Calu3 (cell line): ENCODE measurements around the gene FER. TPM values are rescaled to one million over a fixed set of nuclear protein-coding genes. Genes with fewer than 3 reads are reported as not detected.

Experiments used
- BruUV-seq: library from RNA; stranded (reverse); fragments of 400-500 nt; replicated peaks from 2 replicates; lab custom pipeline; 2021; lab: Mats Ljungman, UMichigan
- CTCF ChIA-PET: fragments of 300-600 bp; sonication (Branson Sonifier 250); formaldehyde crosslinking; loops from one replicate; lab custom pipeline; 2022; ENCODE audit warnings: antibody characterized with exemption; lab: Charles Lee
- DNase-seq: peaks from one replicate; pipeline ENCODE4 v3.0.0; 2022
- H3K27ac Mint-ChIP-seq: one replicate; pipeline ENCODE4 v1.8.0; 2022; ENCODE audit warnings: mixed read lengths; ENCODE audit not compliant: unreplicated experiment
- H3K27me3 Mint-ChIP-seq: one replicate; pipeline ENCODE4 v1.8.0; 2022; ENCODE audit warnings: mixed read lengths; ENCODE audit not compliant: unreplicated experiment
- H3K36me3 Mint-ChIP-seq: one replicate; pipeline ENCODE4 v1.8.0; 2022; ENCODE audit warnings: mild to moderate bottlenecking, moderate library complexity, mixed read lengths; ENCODE audit not compliant: insufficient read depth, unreplicated experiment
- H3K4me1 Mint-ChIP-seq: one replicate; pipeline ENCODE4 v1.8.0; 2022; ENCODE audit warnings: mild to moderate bottlenecking, low read depth, mixed read lengths; ENCODE audit not compliant: unreplicated experiment
- H3K4me3 Mint-ChIP-seq: one replicate; pipeline ENCODE4 v1.8.0; 2022; ENCODE audit warnings: mild to moderate bottlenecking, low read depth, moderate library complexity, mixed read lengths; ENCODE audit not compliant: unreplicated experiment
- H3K9me3 Mint-ChIP-seq: one replicate; pipeline ENCODE4 v1.8.0; 2022; ENCODE audit warnings: low read depth, mixed read lengths; ENCODE audit not compliant: unreplicated experiment
- intact Hi-C: fragments of 100-400 bp; cut with micrococcal nuclease; formaldehyde crosslinking; loops from one replicate; pipeline ENCODE4 v1.10.0; 2022; ENCODE audit not compliant: unreplicated experiment
- total RNA-seq: library from RNA; stranded (reverse); gene quantifications from 2 replicates; pipeline ENCODE4 v1.2.3, GENCODE V29; 2022
- TF ChIP-seq, protein P1 (sequence below): fragments of 200-600 bp; IDR thresholded peaks from one replicate; pipeline ENCODE4 v1.8.0; 2022; ENCODE audit warnings: antibody characterized with exemption; ENCODE audit not compliant: unreplicated experiment

Gene FER
- total RNA-seq, 1 experiment from 2014 or later: 32.9 TPM

DNA sequence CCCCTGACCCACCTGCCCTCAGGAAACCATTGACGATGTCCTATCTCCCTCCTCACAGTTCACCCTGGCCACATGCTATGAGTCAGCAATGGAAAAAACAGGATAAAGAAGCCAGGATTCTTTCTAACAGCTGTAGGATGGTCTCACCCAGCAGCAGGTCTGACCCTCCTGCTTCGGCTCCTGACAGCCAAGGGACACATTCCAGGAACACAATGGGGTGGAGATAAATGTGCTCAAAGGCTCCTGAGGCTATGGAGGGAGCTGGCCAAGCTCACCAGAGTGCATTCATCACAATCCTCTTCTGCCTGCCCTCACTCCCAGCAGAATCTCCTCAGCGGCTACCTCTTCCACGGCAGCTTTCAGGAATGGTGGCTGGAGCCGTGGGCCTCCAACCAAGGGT lies 491.8 kb downstream of the FER start:
- no peaks in the 10 kb centered on the region for H3K27me3 Mint-ChIP-seq
- no peaks in the 10 kb centered on the region for H3K36me3 Mint-ChIP-seq
- intact Hi-C loops: no loop called here
- TF ChIP-seq, protein P1, sequence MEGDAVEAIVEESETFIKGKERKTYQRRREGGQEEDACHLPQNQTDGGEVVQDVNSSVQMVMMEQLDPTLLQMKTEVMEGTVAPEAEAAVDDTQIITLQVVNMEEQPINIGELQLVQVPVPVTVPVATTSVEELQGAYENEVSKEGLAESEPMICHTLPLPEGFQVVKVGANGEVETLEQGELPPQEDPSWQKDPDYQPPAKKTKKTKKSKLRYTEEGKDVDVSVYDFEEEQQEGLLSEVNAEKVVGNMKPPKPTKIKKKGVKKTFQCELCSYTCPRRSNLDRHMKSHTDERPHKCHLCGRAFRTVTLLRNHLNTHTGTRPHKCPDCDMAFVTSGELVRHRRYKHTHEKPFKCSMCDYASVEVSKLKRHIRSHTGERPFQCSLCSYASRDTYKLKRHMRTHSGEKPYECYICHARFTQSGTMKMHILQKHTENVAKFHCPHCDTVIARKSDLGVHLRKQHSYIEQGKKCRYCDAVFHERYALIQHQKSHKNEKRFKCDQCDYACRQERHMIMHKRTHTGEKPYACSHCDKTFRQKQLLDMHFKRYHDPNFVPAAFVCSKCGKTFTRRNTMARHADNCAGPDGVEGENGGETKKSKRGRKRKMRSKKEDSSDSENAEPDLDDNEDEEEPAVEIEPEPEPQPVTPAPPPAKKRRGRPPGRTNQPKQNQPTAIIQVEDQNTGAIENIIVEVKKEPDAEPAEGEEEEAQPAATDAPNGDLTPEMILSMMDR: no peak
- H3K4me3 Mint-ChIP-seq: no peak overlapping the region
- no peaks in the 10 kb centered on the region for H3K4me1 Mint-ChIP-seq
- no peak overlapping the region for H3K27ac Mint-ChIP-seq
- CTCF ChIA-PET: no interaction called here
- DNase-seq: no peak
- H3K9me3 Mint-ChIP-seq: peaks cover 10% of the 10 kb centered on the region
- BruUV-seq: no TSS peak

DNA sequence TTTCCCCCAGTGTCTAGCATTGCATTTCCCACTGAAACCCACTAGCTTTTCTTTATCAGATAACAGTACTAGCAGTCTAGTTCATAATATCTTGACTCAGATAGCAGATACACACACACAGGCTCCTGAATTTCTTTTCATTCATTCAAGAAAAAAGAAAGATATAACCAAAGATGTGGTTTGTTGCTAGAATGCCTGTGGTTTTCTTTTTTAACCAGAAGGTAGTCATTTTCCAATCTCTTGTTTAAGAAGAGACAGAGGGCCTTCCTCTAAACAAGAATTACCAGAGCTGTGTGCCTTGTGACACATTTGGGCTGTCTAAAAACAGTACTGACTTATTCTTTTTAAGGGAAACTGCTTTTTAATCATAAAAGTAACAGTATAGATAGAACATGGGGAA lies 494.8 kb downstream of the FER start:
- no peak for DNase-seq
- Mint-ChIP-seq H3K36me3 (no peaks in the 10 kb centered on the region), H3K4me3 (no peak overlapping the region), H3K4me1 (no peaks in the 10 kb centered on the region), H3K27me3 (no peaks in the 10 kb centered on the region), H3K9me3 (peaks cover 10% of the 10 kb centered on the region), H3K27ac (no peak overlapping the region)
- TF ChIP-seq, protein P1: no peak
- BruUV-seq: no TSS peak
- intact Hi-C loops: no loop called here
- CTCF ChIA-PET: no interaction called here

DNA sequence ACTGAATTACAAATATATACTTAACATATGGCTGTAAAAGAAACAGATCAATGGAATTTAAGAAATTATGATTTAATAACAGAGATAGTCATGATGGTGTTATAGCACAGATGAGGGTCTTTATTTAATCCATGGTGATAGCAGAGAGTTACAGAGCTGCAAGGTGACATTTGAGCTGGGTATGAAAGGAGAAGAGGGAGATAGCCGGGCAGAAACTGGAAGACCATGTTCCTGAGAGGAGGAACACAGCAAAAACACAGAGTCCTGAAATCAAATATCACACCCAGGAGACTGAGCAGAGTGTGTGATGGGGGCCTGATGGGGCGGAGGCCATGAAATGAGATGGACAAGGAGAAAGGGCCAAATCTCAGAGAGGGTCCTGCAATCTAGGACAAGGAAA lies 498.7 kb downstream of the FER start:
- DNase-seq: no peak
- peaks cover 10% of the 10 kb centered on the region for H3K9me3 Mint-ChIP-seq
- no peaks in the 10 kb centered on the region for H3K27me3 Mint-ChIP-seq
- no peaks in the 10 kb centered on the region for H3K4me1 Mint-ChIP-seq
- CTCF ChIA-PET: no interaction called here
- H3K4me3 Mint-ChIP-seq: no peak overlapping the region
- no peaks in the 10 kb centered on the region for H3K36me3 Mint-ChIP-seq
- H3K27ac Mint-ChIP-seq: no peak overlapping the region
- TF ChIP-seq, protein P1: no peak
- intact Hi-C loops: no loop called here
- no TSS peak for BruUV-seq
